GM21447 (cell line): ENCODE measurements around the gene MREG.
"Not testable (repeated sequence)": the region's sequence is repeated elsewhere in the genome, so short reads cannot be mapped to it uniquely, and the experiment has no call there.

Source experiments
- ATAC-seq: cut with Tn5 transposase; IDR thresholded peaks from one replicate; pipeline ENCODE4 v1.9.1; 2021; ENCODE audit not compliant: unreplicated experiment

MREG gene

DNA sequence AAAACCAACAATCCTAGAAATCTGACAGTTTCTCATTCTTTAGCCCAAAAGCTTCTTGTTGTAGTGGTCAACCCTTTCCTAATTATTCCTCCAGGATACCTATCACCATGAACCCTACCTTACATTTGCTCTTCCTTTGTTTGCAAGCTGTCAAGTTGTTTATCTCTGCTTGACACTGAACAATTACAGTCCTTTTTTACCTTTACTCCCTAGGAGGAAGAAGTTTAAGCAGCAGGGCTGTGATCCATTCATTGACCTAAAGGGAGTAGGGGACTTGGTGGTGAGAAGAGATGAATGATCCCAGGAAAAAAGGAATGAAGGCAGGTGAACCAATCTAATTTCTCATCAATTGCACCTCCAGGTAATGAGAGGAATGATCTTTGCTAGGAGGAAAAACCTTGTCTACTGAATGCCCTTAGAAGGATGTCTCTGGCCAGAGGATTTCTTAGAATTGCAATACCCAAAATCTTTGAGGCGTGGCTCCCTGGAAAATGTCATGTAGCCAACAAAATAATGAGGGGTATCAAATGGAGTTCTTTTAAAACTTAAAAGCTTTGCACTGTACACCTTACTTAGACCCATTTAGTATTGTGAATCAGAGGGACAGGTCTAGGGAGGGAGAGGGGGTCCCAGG, 47.7 kb downstream of the MREG start:
- ATAC-seq: no peak

DNA sequence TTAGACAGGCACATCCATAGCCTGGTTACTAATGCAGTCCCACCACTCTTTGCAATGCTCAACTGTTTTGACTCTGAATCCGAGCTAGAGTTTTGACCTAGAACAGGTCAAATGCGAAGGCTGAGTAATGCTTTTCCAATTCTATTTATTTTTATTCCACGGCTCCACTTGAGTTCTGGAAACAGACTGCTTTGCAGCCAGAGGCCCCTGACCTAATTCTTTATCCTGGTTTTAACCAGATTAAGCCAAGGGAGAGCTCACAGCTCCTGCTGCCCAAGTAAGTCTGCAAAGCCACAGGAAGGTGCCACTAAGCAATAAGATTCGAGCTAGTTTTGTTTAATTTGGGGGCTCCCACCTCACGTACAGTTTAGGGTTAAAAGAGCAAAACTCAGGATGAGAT, 51.4 kb downstream of the MREG start:
- ATAC-seq: no peak

DNA sequence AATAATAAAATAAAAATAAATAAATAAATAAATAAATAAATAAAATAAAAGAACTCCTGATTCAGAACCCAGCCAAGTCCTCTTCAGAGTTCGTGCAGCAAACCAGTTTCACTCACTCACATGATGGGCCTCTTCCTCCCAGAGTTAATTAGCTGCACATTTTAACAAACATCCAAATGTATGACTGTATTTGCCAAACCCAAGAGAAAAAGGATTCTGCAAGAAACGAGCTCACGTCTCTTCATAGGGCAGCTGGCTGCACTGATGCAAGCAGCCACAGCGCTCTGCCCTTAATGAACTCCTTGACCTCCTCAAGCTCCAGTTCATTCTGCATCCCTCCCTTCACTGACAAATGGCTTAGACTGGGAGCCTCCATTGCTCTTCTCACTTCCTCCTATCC, 55.1 kb downstream of the MREG start:
- ATAC-seq: no peak

DNA sequence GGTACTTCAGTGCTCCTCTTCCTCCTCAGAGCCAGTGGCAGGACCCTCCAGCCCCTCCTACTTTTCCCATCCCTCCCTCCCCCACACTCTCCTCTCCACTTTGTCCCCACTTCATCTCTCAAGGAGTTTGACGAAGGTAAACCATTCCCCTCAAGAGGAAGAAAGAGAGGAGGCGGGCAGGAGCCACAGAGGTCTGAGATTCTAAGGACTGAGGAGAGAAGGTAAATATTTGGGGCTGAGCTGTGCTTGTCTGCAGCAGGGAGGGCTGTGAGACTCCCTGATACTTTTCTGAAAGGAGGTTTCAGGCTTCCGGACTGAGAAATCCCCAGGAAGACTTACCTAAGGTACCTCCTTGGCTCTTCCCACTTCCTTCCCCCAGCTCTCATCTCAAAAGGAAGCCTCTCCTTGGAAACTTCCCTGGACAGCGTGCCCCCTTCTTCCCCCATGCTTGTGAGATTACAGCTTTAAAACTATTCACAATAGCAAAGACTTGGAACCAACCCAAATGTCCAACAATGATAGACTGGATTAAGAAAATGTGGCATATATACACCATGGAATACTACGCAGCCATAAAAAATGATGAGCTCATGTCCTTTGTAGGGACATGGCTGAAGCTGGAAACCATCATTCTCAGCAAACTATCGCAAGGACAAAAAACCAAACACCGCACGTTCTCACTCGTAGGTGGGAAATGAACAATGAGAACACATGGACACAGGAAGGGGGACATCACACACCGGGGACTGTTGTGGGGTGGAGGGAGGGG, 55.8 kb downstream of the MREG start:
- not testable (repeated sequence) for ATAC-seq

DNA sequence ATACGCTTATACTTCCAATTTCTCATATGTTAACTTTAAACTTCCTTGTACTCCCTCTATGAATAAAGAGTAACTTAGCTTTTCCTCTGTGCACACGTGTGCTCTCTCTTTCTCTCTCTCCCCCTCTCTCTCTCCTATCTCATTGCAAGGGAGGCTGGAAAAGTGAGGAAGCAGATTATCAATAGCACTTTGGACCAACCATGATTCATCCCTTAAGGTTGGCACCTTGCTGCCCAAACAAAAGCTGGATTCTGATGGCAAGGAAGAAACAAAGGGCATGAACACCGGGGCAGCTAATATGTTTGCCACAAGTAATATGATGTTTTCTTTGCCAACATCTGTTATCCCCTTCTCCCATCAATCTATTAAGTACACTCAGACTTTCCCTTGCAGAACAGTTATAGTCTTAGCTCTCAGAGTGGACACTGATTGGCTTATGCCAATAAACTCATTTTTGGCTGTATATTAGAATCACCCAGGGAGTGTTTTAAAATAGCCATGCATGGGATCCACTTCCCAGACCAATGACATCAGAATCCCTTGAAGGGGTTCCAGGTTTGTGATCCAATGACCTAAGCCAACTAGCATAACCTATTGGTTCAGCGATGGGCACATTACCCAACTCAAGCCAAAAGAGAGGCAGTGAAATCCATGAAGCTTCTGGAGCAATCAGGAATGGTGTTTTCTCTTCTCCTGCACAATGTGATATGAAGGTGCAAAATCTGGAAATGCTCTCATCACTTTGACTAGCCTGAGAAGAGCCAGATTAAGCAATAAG, 60.3 kb downstream of the MREG start:
- ATAC-seq: no peak

DNA sequence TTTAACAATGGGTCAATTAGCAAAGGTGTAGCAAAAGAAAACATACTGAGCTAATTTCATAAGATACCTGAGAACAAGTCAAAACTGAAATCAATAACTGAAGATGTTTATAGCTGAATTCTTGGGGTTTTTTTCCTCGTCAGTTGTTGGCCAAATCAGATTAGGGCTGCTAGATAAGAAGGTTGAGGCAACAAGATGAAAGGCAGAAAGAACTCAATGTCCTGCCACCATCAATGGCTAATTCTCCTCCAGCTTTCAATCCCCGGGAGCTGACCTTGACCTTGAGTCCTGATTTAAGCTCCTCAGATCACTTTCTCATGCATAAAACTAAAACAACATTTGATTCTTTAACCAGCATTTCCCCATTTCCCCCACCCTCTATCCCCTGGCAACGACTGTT, 61.8 kb downstream of the MREG start:
- no peak for ATAC-seq

DNA sequence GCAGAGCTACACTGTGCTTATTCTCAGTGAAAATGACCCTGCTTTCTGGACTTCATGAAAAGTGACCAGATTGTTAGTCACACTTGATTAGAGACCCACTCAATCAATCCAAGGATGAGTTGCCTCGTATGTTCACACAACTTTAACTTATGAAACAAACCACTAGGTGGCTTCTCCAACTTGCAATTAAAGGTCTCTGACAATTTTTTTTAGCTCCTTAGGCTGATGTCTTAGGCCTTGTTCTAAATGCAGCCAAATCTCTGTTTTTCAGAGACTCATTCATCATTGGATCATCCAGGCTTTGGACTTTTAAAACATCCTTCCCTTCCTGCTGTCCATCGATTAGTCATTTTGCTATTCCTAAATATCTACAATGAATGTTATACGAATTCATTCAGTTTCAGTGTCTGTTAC, 63.4 kb downstream of the MREG start:
- ATAC-seq: peak; percentile 88

DNA sequence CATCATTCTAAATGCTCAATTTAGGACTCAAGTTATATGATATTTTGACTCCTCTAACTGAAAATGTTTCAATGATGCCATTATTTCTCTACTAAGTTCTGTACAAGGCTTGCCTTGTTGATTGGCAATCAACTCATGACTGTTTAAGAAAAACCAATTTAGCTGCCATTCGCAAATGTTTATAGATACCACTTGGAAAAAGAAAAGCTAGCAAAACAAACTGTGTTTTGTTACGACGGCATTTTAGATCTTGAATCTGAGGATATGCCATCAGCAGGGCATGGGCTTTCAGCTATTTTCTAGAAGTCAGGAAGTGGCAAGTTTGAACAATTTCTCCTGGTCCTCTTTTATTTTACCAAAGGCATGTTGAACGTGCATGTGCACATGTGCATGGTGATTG, 65.3 kb downstream of the MREG start:
- no peak for ATAC-seq

DNA sequence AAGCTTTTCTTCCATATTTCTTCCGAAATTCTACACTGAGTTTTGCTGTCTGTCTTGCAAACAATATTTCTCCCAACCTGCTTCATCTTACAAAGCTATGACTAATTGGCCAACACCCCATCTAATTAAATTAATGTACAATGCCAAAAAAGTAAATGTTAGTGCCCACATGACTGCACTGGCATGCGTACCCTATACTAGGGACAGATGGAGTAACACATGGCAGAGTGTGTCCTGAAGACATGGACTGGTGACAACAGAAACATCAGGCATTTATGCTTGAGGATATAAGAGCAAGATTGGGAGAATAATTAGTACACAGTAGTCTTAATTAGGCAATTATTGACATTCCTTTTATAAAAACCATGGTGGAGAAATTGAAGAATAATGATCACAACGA, 66.8 kb downstream of the MREG start:
- no peak for ATAC-seq

DNA sequence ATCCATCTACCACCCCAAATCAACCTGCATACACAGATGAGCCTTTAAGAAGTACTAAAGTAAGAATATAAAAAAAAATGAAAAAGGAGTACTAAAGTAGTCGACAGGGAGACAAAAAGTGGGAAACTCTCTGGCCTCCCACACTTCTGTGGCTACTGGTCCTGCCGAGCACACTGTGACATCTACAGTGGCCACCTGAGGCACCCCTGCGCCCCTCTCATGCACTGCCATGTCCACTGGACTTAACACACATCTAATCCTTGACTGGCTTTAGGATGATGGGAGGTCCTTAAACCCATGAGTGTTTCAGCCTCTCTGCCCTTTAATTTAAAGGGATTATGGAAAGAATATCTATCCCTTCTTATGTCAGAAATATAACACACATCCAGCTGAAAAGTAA, 71.2 kb downstream of the MREG start:
- no peak for ATAC-seq

DNA sequence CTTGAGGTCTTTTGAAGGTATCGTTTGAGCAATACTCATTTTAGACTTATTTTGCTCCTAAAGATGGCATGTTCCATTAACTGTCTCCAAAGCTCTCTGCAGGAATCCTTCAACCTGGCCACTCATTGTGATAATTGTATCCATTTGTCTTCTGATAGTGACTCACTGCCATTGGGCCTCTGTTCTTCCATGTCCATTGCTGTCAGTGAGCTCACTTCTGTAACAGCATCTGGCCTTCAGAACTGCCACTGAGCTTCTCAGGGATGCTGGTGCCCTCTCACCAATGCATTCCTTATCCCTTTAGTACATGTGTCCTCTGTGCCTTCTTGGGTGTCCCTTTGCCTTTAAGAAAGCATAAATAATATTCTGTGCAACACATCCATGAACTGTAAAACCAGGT, 71.6 kb downstream of the MREG start:
- ATAC-seq: no peak

DNA sequence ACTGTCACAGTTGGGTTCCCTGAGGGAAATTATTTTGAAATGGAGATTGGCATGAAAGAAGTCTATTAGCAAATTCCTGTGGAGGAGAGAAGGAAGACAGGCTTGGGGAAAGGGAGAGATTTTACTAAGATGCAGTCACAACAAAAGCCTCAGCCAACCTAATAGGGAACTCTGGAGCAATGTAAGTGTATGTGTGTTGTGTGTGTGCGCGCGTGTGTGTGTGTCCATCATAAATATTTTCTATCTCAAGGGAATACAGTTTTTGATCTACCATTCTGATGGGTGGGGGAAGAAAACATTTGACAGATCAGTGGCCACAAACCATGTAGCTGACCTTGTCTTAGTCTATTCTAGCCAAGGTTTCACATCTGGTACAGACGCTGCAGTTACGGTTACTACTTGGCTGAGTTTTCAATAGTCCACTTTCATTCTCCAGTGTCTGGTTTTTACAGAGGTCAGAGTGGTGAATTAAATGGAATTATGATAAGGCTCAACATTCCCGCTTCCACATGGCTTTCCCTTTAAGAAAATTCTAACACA, 72.6 kb downstream of the MREG start:
- ATAC-seq: no peak

DNA sequence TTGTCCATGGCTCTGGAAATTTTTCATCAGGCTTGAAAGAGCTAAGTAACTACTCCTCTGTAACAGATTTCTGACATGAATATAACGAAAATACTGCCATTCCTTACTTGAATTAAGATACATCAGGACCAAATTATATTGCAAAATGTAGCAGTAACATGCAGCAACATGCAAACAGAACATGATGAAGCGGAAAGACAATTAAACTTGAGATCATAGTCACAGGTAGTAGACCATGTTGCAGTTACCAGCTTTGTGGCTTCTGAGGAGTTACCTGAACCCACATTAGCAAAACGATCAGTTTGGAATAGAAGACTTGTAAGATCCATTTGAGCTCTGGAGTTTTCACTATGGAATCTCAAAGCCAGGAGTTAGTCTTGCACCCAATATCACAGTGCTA, 76.2 kb downstream of the MREG start:
- ATAC-seq: no peak

DNA sequence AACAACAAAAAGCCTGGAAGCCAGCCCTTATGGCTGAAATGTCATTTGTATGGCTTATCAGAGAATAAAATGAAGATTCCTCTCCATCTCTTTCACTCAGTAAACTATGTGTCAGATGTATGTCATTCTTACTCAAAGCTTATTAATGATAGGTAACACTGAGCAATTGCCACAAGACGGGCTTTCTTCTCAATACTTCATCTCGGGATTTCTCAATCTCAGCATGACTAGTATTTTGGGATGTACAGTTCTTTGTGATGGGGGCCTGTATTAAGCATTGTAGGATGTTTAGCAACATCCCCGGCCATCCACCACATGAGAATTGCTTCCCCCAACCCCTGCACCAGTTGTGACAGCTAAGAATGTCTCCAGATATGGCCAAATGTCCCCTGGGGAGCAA, 80.2 kb downstream of the MREG start:
- ATAC-seq: no peak

DNA sequence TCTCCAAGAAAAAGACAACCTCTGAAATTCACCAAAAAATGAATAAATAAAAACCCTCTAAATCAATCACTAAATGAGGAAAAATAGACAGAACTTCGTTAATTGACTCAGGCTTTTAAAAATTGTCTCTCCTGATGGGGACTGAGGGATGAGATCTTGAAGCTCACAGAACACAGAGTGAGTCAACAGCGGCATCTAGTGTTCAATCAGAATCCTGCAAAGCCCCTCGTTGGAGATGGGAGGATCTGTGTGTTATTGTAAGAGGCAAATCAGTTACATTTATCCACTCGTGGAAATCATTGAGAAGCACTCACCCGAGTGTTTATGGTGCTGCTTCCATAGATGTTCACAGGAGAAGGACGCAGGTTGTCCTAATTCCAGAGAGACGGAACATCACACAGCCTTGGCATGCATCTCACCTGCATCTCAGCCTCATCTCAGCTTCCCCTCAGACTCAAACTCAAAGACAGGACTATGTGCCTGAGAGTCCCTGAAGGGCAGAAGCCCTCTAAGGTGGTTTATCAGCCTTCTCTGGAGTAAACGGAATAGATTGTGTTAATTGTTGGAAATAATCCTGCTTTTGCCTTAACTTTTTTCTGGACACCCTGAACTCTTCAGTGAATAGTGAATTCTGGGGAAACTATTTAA, 82.0 kb downstream of the MREG start:
- ATAC-seq: peak; percentile 93

DNA sequence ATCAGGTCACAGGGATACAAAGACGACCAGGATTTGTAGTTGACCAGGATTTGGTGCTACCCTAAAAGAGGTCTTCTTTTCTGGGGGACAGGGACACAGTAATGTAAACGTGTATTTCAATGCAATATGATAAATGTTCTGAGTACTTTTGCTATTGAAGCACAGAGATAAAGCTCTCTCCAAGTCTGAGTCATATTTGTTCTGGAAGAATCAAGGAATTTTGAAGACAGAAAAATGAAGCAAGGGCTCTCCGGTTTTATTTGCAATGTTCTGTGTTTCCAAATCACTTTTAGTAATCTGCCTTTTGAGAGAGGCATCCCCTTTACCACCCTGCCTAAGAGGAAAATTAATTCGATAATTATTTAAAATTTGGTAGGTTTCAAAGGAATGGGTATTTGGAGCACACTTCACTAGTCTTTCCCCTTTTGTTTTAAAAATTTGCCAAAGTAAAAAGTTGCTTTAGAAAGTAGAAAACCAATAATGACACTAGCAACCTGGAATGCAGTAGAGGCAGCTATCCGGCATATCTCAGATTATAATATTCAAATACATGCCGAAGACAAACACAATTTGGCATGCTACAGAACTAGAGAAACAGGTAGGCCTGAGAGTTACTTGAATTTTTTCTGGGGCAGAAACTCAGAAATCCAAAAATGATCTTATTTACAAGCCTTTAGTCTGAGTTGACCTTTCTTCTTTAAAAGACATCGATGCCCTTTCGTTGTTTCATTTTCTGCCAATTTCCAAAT, 82.7 kb downstream of the MREG start:
- ATAC-seq: no peak

DNA sequence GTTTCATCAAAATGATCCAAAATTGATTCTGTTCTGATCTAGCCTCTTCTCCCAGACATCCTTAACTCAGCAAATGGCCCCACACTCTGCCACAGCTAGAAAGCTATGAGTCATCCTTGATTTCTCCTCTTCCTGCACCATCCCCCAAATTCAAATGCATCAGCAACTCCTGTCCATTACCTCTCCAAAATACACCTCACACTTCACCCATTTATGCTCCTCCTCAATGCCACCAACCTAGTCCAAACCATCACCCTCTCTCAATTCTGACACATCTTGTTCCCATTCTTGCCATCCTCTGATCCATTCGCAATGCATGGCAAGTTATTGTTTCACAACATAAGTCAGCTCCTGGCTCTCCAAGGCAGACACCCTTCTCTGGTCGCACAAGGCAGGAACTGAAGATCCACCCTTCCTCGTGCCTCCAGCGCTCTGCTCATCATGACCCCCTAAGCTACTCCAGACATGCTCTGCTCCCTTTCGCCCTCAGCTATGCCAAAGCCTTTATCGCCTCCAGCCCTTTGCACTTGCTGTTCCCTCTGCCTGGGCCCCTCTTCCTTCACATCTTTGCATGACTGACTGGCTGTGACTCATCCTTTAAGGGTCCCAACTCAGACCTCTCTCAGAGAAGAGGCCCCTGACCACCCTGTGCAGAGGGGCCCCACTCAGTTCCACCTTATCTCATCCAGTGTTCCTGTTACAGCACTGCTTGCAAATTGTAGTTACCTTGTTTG, 83.6 kb downstream of the MREG start:
- no peak for ATAC-seq

DNA sequence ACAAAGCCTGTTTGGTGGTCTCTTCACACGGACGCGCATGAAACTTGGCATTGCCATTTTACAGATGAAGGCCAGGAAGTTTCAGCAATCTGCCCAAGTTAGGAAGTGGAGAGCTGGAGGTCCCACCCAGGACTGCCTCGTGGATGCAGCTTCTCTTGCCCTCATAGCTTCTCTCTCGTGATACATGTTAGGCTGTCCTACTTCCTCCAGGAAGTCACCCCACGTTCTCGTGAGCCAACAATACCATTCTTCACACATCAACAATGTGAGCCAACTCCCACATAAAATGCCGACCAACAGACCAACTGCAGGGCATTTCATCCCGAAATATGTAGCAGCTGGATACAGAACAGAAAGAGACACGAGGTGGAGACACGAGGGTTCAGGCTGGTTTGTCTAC, 85.3 kb downstream of the MREG start:
- no peak for ATAC-seq

DNA sequence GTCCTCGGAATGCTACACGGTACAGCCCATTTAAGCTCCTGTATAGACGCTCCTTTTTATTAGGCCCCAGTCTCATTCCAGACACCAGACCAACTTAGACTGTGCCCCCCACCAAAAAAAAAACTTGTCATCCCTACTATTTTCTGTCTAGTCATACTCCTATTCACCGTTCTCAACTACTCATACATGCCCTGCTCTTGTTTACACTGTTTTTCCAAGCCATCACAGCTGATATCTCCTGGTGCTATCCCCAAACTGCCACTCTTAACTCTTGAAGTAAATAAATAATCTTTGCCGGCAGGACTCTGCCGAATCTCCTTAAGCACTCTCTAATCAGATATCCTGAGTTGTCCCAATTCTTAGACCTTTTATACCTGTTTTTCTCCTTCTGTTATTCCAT, 86.4 kb downstream of the MREG start:
- ATAC-seq: not testable (repeated sequence)

DNA sequence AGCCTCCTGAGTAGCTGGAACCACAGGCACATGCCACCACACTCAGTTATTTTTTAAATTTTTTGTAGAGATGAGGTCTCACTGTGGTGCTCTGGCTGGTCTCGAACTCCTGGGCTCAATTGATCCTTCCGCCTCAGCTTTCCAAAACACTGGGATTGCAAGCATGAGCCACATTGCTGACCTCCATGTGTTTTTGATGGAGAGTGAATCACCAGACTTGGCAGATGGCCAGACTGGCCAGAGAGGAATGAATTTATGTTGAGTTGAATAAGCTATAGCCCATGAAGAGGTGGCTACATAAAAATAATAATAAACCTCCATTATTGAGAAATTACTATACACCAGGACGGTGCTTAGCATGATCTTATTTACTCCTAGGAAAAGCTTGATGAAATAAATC, 91.5 kb downstream of the MREG start:
- no peak for ATAC-seq
